T-cell (primary cell): ENCODE data around the gene FTO. TPM values are rescaled to one million over a fixed set of nuclear protein-coding genes. Genes with fewer than 3 reads are reported as not detected.

Experiments
- ATAC-seq, 4 experiments: fragments of 200-7000 bp in 3 of 4; fragments of 150-1000 bp in 1 of 4; cut with Tn5 transposase; replicated peaks in 1 of 4; 1 replicate in 3 of 4; 2 replicates in 1 of 4; pipeline ENCODE4 v1.10.0; 2021; ENCODE audit warnings: moderate library complexity in 3 of 4, mild to moderate bottlenecking in 2 of 4, moderate number of reproducible peaks in 1 of 4
- CTCF ChIA-PET, 2 donors: fragments of 300-600 bp; sonication (Branson Sonifier 250); formaldehyde crosslinking; loops; one replicate each; lab custom pipeline; 2022; ENCODE audit warnings: antibody characterized with exemption in 2 of 2; lab: Charles Lee
- POLR2A ChIA-PET, 2 donors: fragments of 300-600 bp; sonication (Branson Sonifier 250); formaldehyde crosslinking; loops; one replicate each; lab custom pipeline; 2022; ENCODE audit warnings: antibody characterized with exemption in 2 of 2; lab: Charles Lee
- DNase-seq, 35 experiments: peaks; one replicate each; pipeline versions ENCODE4 v3.0.0 to v3.0.0-alpha.2; 2013 to 2023
- H3K27ac ChIP-seq: one replicate; pipeline ENCODE4 v1.5.1; 2013; ENCODE audit warnings: low read length
- H3K27me3 ChIP-seq, 2 experiments: replicated peaks in 1 of 2; 1 replicate in 1 of 2; 2 replicates in 1 of 2; pipeline versions ENCODE4 v1.6.1 to v1.7.0; 2013; ENCODE audit warnings: low read length in 1 of 2, mixed read lengths in 1 of 2; ENCODE audit not compliant: control insufficient read depth in 2 of 2, insufficient read depth in 2 of 2; ENCODE audit errors: extremely low read depth in 1 of 2
- H3K36me3 ChIP-seq, 2 donors: 1 replicate in 1 of 2; 2 replicates in 1 of 2; pipeline versions ENCODE4 v1.6.1 to v1.7.0; 2013; ENCODE audit warnings: low read length in 1 of 2; ENCODE audit not compliant: control insufficient read depth in 2 of 2, insufficient read depth in 1 of 2; ENCODE audit errors: extremely low read depth in 1 of 2
- H3K4me1 ChIP-seq, 2 experiments: 1 replicate in 1 of 2; 2 replicates in 1 of 2; pipeline versions ENCODE4 v1.6.1 to v1.7.0; 2013; ENCODE audit warnings: low read length in 2 of 2, mixed read lengths in 1 of 2; ENCODE audit not compliant: insufficient read depth in 2 of 2, control insufficient read depth in 1 of 2; ENCODE audit errors: extremely low read depth in 1 of 2
- H3K4me3 ChIP-seq, 2 donors: 1 replicate in 1 of 2; 2 replicates in 1 of 2; pipeline versions ENCODE4 v1.5.1 to v1.7.0; 2013; ENCODE audit warnings: mild to moderate bottlenecking in 2 of 2, low read length in 1 of 2, moderate library complexity in 1 of 2; ENCODE audit not compliant: control insufficient read depth in 1 of 2; ENCODE audit errors: extremely low read depth in 1 of 2
- H3K9me3 ChIP-seq: 2 replicates; pipeline ENCODE4 v1.7.0; 2013
- H3K27ac Mint-ChIP-seq, 2 donors: one replicate each; pipeline ENCODE4 v1.8.0; 2020 to 2021; ENCODE audit warnings: mild to moderate bottlenecking in 2 of 2, mixed read lengths in 2 of 2
- H3K27me3 Mint-ChIP-seq, 2 donors: one replicate each; pipeline ENCODE4 v1.8.0; 2021 to 2022; ENCODE audit warnings: mixed read lengths in 2 of 2
- H3K36me3 Mint-ChIP-seq: one replicate; pipeline ENCODE4 v1.8.0; 2021; ENCODE audit warnings: mixed read lengths
- H3K4me1 Mint-ChIP-seq, 3 donors: one replicate each; pipeline ENCODE4 v1.8.0; 2020 to 2022; ENCODE audit warnings: mixed read lengths in 3 of 3, mild to moderate bottlenecking in 1 of 3
- H3K4me3 Mint-ChIP-seq, 3 donors: one replicate each; pipeline ENCODE4 v1.8.0; 2020 to 2022; ENCODE audit warnings: mild to moderate bottlenecking in 3 of 3, mixed read lengths in 3 of 3, moderate library complexity in 3 of 3
- H3K9me3 Mint-ChIP-seq, 3 donors: one replicate each; pipeline ENCODE4 v1.8.0; 2020 to 2022; ENCODE audit warnings: mixed read lengths in 3 of 3
- WGBS: methylation state at CpG from one replicate; pipeline ENCODE4 v1.1.5; 2013; ENCODE audit warnings: missing lambda C conversion rate; ENCODE audit not compliant: insufficient coverage; 5-methylcytosine and 5-hydroxymethylcytosine counted together
- total RNA-seq, 35 experiments: library from RNA in 6 of 35; stranded (reverse) in 6 of 35; fragments of 120-200 nt in 1 of 35; gene quantifications; one replicate each; pipeline versions ENCODE4 v1.2.1 to v1.2.4 and lab custom pipeline; 2013 to 2026

Gene FTO
- total RNA-seq, 5 donors from 2014 or later (not counting 1 experiment from before 2014, with no cell fraction given), result 44.7 to 69.0 (median 46.0) TPM

- Mint-ChIP-seq H3K4me3 (no peak overlapping the region), H3K4me1 (no peaks in the 10 kb centered on the region), H3K27ac (no peak overlapping the region), H3K36me3 (peaks cover 72% of the 10 kb centered on the region), H3K27me3 (no peaks in the 10 kb centered on the region), H3K9me3 (peaks cover 0 to 20% (median 2%) of the 10 kb centered on the region in 3 donors)
- H3K4me1 ChIP-seq, result no peaks in the 10 kb centered on the region
- DNase-seq (no peak), ATAC-seq (no peak)
- no peaks in the 10 kb centered on the region for H3K9me3 ChIP-seq
- ChIA-PET POLR2A (no interaction called here), CTCF (no interaction called here)
- H3K36me3 ChIP-seq, result peaks cover 3 to 4% of the 10 kb centered on the region in 2 donors
- no peak overlapping the region for H3K27ac ChIP-seq
- H3K27me3 ChIP-seq, result no peaks in the 10 kb centered on the region
- WGBS, result 90% methylated on average over 5 of the region's 6 CpGs
- no peak overlapping the region for H3K4me3 ChIP-seq
These were observed 386.6 kb downstream of the FTO start for GRCh38 chr16:54090602-54091001.

GRCh38 chr16:54093281-54093680, 389.3 kb downstream of the FTO start:
- POLR2A ChIA-PET, result no interaction called here
- H3K27ac ChIP-seq, result no peak overlapping the region
- CTCF ChIA-PET, result no interaction called here
- no peak overlapping the region for H3K27ac Mint-ChIP-seq
- H3K9me3 Mint-ChIP-seq, result peaks cover 0 to 25% (median 5%) of the 10 kb centered on the region in 3 donors
- no peaks in the 10 kb centered on the region for H3K27me3 ChIP-seq
- no peak for DNase-seq
- no peak for ATAC-seq
- peaks cover 3 to 4% of the 10 kb centered on the region in 2 donors for H3K36me3 ChIP-seq
- no peak overlapping the region for H3K4me3 Mint-ChIP-seq
- H3K9me3 ChIP-seq, result no peaks in the 10 kb centered on the region
- H3K27me3 Mint-ChIP-seq, result no peaks in the 10 kb centered on the region
- 96% methylated on average over 13 of the region's 13 CpGs for WGBS
- no peaks in the 10 kb centered on the region for H3K4me1 ChIP-seq
- H3K4me3 ChIP-seq, result no peak overlapping the region
- peaks cover 64% of the 10 kb centered on the region for H3K36me3 Mint-ChIP-seq
- no peaks in the 10 kb centered on the region for H3K4me1 Mint-ChIP-seq

GRCh38 chr16:54094641-54095040, 390.7 kb downstream of the FTO start:
- peaks cover 3 to 4% of the 10 kb centered on the region in 2 donors for H3K36me3 ChIP-seq
- no peaks in the 10 kb centered on the region for H3K9me3 ChIP-seq
- Mint-ChIP-seq H3K9me3 (peaks cover 0 to 25% (median 5%) of the 10 kb centered on the region in 3 donors), H3K27me3 (no peaks in the 10 kb centered on the region), H3K4me1 (no peaks in the 10 kb centered on the region), H3K36me3 (peaks cover 52% of the 10 kb centered on the region), H3K27ac (no peak overlapping the region), H3K4me3 (no peak overlapping the region)
- H3K27ac ChIP-seq, result no peak overlapping the region
- ATAC-seq, result no peak
- no peaks in the 10 kb centered on the region for H3K4me1 ChIP-seq
- no peak for DNase-seq
- ChIA-PET CTCF (interaction anchor here in 1 of 2 donors (0.6 kb wide), 1 partner anchor 426 kb away, joined by 3 read pairs; no protein-coding TSS in a partner anchor), POLR2A (no interaction called here)
- 100% methylated on average over 4 of the region's 10 CpGs for WGBS
- no peaks in the 10 kb centered on the region for H3K27me3 ChIP-seq
- no peak overlapping the region for H3K4me3 ChIP-seq

- peaks cover 36% of the 10 kb centered on the region for H3K36me3 Mint-ChIP-seq
- CTCF ChIA-PET, result interaction anchor here in 1 of 2 donors (0.6 kb wide), 1 partner anchor 1619 kb away, joined by 3 read pairs; no protein-coding TSS in a partner anchor
These were observed 392.7 kb downstream of the FTO start for GRCh38 chr16:54096607-54097006.

GRCh38 chr16:54097774-54098173, 393.8 kb downstream of the FTO start:
- ChIA-PET POLR2A (no interaction called here), CTCF (no interaction called here)
- Mint-ChIP-seq H3K4me3 (no peak overlapping the region), H3K27me3 (no peaks in the 10 kb centered on the region), H3K9me3 (peaks cover 0 to 22% (median 3%) of the 10 kb centered on the region in 3 donors), H3K4me1 (no peaks in the 10 kb centered on the region), H3K36me3 (peaks cover 30% of the 10 kb centered on the region), H3K27ac (no peak overlapping the region)
- Histone ChIP-seq H3K9me3 (no peaks in the 10 kb centered on the region), H3K27me3 (no peaks in the 10 kb centered on the region), H3K4me3 (no peak overlapping the region), H3K27ac (no peak overlapping the region), H3K4me1 (no peaks in the 10 kb centered on the region), H3K36me3 (peaks cover under 1 to 3% of the 10 kb centered on the region in 2 donors)
- WGBS, result 96% methylated on average over 2 of the region's 3 CpGs
- no peak for DNase-seq
- ATAC-seq, result no peak

More at GRCh38 chr16:54096607-54097006, 392.7 kb downstream of the FTO start:
- H3K9me3 ChIP-seq, result no peaks in the 10 kb centered on the region
- H3K36me3 ChIP-seq, result peaks cover 3 to 4% of the 10 kb centered on the region in 2 donors
- no peak overlapping the region for H3K4me3 ChIP-seq
- H3K27ac ChIP-seq, result no peak overlapping the region
- 100% methylated on average over 1 of the region's 2 CpGs for WGBS
- no peaks in the 10 kb centered on the region for H3K27me3 ChIP-seq
- ATAC-seq (no peak), DNase-seq (no peak)
- peaks cover 0 to 22% (median 3%) of the 10 kb centered on the region in 3 donors for H3K9me3 Mint-ChIP-seq
- POLR2A ChIA-PET, result no interaction called here
- no peaks in the 10 kb centered on the region for H3K4me1 Mint-ChIP-seq
- no peak overlapping the region for H3K27ac Mint-ChIP-seq
- H3K4me1 ChIP-seq, result no peaks in the 10 kb centered on the region
- H3K4me3 Mint-ChIP-seq, result no peak overlapping the region
- no peaks in the 10 kb centered on the region for H3K27me3 Mint-ChIP-seq

- Histone ChIP-seq H3K27ac (no peak overlapping the region), H3K27me3 (no peaks in the 10 kb centered on the region), H3K36me3 (peaks cover 0 to 3% of the 10 kb centered on the region in 2 donors), H3K4me1 (no peaks in the 10 kb centered on the region), H3K4me3 (no peak overlapping the region), H3K9me3 (no peaks in the 10 kb centered on the region)
- ChIA-PET POLR2A (no interaction called here), CTCF (no interaction called here)
- Mint-ChIP-seq H3K4me1 (no peaks in the 10 kb centered on the region), H3K9me3 (peaks cover 0 to 22% (median 3%) of the 10 kb centered on the region in 3 donors), H3K4me3 (no peak overlapping the region), H3K36me3 (peaks cover 30% of the 10 kb centered on the region), H3K27ac (no peak overlapping the region), H3K27me3 (no peaks in the 10 kb centered on the region)
- WGBS, result no CpG with 5 or more reads among the region's 2 CpGs
- DNase-seq (no peak), ATAC-seq (no peak)
These were observed 394.3 kb downstream of the FTO start for GRCh38 chr16:54098247-54098646.
